Measurements from ENCODE around the gene GPR75. TPM values are rescaled to one million over a fixed set of nuclear protein-coding genes. Genes with fewer than 3 reads are reported as not detected.
A peak's percentile ranks its signal among the peaks of the same experiment; 100 is the strongest.
"Not testable (repeated sequence)": the region's sequence is repeated elsewhere in the genome, so short reads cannot be mapped to it uniquely, and the experiment has no call there.

GPR75 gene
- total RNA-seq, 1 donor from 2014 or later, result 2.8 TPM

GRCh38 chr2:53852532-53852931 lies 7.2 kb downstream of the GPR75 start:
- no peak for DNase-seq (ENCODE audit: low read depth)

DNA sequence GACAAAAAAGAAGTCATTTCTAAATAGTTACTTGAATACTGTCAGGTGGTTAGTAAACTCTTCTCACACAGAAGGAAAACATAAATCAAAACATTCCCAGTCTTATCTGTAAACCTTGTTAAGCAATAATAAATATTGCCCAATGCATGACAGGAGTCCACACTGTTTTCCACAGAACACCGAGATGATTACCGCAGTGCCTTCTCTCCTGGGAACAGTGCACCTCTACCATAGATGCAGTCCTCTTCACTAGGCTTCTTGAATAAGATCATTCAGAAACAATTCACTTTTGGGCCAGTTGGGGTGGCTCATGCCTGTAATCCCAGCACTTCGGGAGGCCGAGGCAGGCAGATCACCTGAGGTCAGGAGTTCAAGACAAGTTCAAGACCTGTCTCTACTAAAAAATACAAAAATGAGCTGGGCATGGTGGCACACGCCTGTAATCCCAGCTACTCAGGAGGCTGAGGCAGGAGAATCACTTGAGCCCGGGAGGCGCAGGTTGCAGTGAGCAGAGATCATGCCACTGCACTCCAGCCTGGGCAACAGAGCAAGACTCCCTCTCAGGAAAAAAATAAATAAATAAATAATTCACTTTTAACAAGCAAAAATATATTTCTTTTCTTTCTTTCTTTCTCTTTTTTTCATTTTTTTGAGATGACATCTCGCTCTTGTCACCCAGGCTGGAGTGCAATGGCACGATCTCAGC lies 8.6 kb downstream of the GPR75 start:
- not testable (repeated sequence) for DNase-seq (ENCODE audit: low read depth)

DNA sequence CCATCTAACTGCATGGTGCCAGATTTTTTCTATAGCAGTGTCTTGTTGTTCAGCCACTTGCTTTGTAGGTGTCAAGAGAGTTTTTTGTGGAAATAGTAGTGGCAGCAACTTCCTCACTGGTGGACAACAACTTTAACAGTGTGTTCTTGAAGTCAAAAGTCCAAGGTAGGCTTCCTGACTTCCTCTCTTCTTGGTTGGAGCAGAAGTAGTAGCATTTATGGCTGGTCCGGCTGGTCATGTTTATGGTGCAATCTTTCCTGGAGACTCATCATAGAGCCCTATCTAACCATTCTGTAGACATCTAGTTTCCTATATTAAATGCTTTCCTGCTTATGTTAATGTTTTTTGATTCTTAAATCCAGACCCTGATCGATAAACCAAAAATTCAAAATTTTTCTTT lies 11.7 kb downstream of the GPR75 start:
- DNase-seq (ENCODE audit: low read depth), result no peak

GRCh38 chr2:53843595-53843994 lies 16.2 kb downstream of the GPR75 start:
- no peak for DNase-seq (ENCODE audit: low read depth)

DNA sequence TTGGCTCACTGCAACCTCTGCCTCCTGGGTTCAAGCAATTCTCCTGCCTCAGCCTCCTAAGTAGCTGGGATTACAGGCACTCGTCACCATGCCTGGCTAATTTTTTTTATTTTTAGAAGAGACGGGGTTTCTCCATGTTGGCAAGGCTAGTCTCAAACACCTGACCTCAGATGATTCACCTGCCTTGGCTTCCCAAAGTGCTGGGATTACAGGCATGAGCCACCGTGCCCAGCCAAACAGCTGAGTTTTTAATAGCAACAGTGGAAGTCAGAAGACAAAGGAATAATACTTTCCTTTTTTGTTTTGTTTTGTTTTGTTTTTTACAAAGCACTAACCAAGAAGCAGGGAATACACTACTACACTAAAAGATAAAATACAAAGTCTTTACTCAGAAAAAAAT lies 16.9 kb downstream of the GPR75 start:
- DNase-seq (ENCODE audit: low read depth), result no peak

GRCh38 chr2:53841651-53842050 lies 18.1 kb downstream of the GPR75 start:
- DNase-seq (ENCODE audit: low read depth), result not testable (repeated sequence)

DNA sequence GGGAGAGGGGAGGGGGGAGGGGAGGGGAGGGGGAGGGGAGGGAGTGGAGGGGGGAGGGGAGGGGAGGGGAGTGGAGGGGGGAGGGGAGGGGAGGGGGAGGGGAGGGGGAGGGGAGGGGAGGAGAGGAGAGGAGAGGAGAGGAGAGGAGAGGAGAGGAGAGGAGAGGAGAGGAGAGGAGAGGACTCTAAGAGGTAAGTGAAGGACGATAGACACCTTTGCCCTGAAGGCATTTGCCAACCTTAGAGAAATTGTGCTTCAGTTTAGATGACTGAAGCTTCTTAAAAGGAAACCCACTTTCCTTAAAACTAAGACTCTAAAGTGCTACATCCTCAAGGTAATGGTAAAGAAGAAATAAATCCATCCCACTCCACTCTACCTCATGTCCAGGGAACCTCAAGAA lies 19.2 kb downstream of the GPR75 start:
- no peak for DNase-seq (ENCODE audit: low read depth)

GRCh38 chr2:53829980-53830290 lies 29.8 kb downstream of the GPR75 start:
- not testable (repeated sequence) for DNase-seq (ENCODE audit: low read depth)

DNA sequence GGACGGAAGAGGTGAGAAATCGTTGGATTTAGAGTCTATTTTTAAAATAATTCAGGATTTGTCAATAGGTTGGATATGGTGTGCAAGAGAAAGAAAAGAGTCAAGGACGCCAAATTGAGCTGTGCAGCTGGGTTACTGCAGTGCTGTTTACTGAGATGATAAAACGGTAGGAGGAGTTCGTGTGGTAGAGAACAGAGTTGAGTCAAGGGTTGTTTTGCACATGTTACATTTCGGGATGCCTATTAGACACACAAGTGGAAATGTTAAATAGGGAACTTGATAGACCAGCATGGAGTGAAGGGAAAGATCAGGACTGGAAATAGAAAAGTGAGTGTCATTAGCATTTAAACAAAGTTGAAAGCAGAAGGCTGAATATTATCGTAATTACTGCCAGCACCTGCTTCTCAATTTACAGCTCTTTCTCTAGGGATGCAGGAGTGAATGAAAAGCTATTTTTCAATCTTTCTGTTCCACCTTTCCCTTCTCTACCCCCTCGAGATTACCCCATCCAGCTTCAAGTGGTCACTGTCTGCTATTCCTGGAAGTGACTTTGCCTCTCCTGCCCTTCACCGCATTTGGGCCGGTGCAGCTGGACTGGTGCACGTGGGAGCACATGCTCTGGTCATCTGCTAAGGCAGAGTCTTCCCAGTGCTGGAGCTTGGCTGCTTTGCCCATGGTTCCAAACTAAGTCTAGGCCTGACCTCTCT lies 30.3 kb downstream of the GPR75 start:
- no peak for DNase-seq (ENCODE audit: low read depth)

DNA sequence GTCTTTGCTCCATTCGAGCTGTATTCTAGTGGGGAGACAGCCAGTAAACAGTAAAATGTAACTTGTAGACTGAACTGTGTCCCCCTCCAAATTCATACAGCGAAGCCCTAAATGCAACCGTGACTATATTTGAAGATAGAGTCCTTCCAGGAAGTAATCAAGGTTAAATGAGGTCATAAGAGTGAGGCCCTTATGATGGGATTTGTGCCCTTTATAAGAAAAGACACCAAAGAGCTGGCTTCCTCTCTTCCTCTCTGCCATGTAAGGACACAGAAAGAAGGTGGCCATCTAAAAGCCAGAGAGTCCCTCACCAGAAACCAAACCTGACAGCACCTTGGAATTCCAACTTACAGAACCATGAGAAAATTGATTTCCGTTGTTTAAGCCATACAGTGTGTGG lies 31.4 kb downstream of the GPR75 start:
- no peak for DNase-seq (ENCODE audit: low read depth)

- DNase-seq (ENCODE audit: low read depth), result no peak
Observed at GRCh38 chr2:53827398-53828175, 32.2 kb downstream of the GPR75 start.

GRCh38 chr2:53826587-53827397 lies 33.0 kb downstream of the GPR75 start:
- peak; percentile 30 for DNase-seq (ENCODE audit: low read depth)

DNA sequence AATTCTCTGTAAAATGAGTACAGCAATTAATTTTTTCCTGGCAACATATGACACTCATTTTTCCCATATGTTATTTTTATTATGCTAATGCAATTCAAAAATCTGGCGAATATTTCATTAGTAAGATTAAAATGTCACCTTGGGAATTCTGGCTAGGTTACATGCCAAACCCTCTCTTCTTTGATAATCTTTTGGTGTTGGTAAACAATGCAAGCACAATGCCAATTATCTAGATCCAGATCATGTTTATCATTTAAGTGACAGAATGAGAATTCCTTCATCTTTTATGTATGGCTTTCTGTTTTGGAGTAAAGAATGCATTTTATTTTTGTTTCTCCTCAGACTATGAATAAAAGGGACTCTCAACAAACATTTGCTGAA lies 33.7 kb downstream of the GPR75 start:
- DNase-seq (ENCODE audit: low read depth), result no peak

GRCh38 chr2:53823639-53824038 lies 36.1 kb downstream of the GPR75 start:
- not testable (repeated sequence) for DNase-seq (ENCODE audit: low read depth)

DNA sequence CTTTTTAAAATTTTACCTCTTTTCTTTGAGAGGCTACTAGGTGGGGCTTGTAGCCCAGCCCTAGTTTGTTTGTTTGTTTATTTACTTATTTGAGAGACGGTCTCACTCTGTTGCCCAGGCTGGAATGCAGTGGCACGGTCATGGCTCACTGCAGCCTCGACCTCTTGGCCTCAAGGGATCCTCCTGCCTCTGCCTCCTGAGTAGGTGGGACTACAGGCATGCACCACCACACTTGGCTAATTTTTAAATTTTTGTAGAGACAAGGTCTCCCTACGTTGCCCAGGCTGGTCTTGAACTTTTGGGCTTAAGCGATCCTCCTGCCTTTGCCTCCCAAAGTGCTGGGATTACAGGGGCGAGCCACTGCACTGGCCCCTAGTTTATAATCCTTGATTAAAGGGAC lies 38.0 kb downstream of the GPR75 start:
- no peak for DNase-seq (ENCODE audit: low read depth)

DNA sequence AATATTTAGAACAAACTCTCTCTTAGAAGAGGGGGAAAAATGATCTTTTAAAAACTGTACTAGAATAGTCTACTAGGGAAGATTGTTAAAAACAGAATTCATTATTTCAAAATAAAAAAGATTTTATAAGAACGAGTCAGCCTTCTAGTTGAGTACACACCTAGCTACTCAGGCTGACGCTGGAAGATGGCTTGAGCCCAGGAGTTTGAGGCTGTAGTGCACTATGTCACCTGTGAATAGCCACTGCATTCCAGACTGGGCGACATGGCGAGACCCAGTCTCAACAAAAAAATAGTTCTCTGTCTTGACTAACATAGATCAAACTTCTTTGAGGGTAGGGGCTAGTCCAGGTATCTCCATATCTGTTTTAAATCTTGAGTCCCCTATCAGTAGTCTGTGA lies 39.1 kb downstream of the GPR75 start:
- DNase-seq (ENCODE audit: low read depth), result no peak

DNA sequence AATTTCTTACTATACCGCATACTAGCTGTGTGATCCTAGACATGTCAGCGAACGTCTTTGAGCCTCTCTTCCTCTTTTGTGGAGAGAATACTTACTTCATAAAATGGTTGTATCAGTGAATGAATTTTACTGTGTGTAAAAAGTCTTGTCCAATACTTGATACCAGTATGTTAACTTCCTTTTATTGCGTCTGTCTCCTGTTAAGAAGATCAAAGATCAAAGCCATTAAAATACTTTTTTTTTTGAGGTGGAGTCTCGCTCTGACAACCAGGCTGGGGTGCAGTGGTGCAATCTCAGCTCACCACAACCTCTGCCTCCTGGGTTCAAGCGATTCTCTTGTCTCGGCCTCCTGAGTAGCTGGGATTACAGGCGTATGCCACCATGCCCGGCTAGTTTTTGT lies 39.7 kb downstream of the GPR75 start:
- no peak for DNase-seq (ENCODE audit: low read depth)

- no peak for DNase-seq (ENCODE audit: low read depth)
Observed at GRCh38 chr2:53819634-53820033, 40.1 kb downstream of the GPR75 start.

DNA sequence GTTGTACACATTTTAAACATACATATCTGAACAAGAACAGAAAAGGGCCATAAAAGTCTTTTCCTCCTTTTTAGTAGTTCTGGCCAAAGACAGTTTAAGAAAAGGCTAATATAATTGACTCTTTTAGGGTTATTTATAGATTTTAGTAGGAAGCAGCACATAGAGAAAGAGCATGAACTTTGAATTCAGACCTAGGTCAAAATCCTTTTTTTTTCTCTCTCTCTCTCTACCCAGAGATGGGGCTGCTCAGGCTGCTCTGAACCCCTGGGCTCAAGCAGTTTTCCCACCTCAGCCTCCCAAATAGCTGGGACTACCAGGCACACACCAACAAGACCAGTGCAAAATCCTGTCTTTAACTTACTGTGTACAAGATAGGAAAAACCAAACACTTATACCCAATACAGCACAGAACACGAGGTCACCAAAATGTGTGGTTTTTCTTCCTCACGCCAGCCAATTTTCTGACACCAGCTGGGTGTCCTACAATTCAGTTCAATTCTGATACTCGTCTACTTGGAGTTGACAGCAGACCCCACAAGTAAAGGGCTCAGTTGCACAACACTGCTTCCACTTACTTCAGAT lies 40.8 kb downstream of the GPR75 start:
- no peak for DNase-seq (ENCODE audit: low read depth)

GRCh38 chr2:53813151-53813550 lies 46.6 kb downstream of the GPR75 start:
- DNase-seq (ENCODE audit: low read depth), result no peak

- DNase-seq (ENCODE audit: low read depth), result no peak
Observed at GRCh38 chr2:53811601-53812000, 48.2 kb downstream of the GPR75 start.
